Measurements from ENCODE around the gene FBXL2.

DNA sequence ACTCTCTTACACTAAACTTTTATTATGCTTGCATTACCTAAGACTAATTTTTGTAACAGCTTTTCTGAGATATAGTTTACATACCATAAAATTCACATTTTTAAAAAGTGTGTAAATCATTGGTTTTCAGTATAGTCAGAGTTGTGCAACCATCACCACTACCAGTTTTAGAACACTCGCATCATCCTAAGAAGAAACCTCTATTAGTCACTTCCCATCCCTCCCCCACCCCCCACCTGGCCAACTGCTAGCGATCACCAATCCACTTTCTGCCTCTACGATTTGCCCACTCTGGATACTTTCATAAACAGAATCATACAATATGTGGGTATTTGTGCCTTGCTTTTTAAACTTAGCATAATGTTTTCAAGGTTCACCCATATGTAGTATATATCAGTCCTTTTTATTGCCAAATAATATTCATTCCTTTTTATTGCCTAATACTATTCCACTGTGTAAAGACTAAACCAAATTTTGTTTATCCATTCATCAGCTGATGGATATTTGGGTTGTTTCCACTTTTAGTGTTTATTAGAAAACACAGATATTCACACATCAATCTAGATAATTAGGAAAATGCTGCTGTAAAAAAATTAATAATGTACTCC, 139.9 kb downstream of the FBXL2 start:
- TF ChIP-seq CTCF (IDR thresholded peaks at IDR 0.05) (no peak), POLR2A (IDR thresholded peaks at IDR 0.05) (no peak), POLR2AphosphoS5 (IDR thresholded peaks at IDR 0.05) (no peak)

Data from breast epithelium (tissue), 3 donors.